B cell (primary cell): ENCODE results near the gene ARL2. TPM values are rescaled to one million over a fixed set of nuclear protein-coding genes. Genes with fewer than 3 reads are reported as not detected.

Experiments
- ATAC-seq: fragments of 200-7000 bp; cut with Tn5 transposase; one replicate; pipeline ENCODE4 v1.10.0; 2021; ENCODE audit warnings: low read depth, mild to moderate bottlenecking, moderate number of reproducible peaks, moderate library complexity
- CTCF ChIA-PET: fragments of 350-600 bp; sonication (Branson Sonifier 250); formaldehyde crosslinking; loops from one replicate; lab custom pipeline; 2021; ENCODE audit warnings: antibody characterized with exemption, inconsistent platforms; lab: Charles Lee
- POLR2A ChIA-PET: fragments of 350-600 bp; sonication (Branson Sonifier 250); formaldehyde crosslinking; loops from one replicate; lab custom pipeline; 2021; ENCODE audit warnings: antibody characterized with exemption; lab: Charles Lee
- DNase-seq: peaks from one replicate; pipeline ENCODE4 v3.0.0; 2013
- H2AFZ ChIP-seq: 2 replicates; pipeline ENCODE4 v1.6.1; 2012; ENCODE audit warnings: mild to moderate bottlenecking, low read depth, low read length; ENCODE audit not compliant: insufficient read depth, poor library complexity, severe bottlenecking
- H3K27ac ChIP-seq, 2 donors: 1 replicate in 1 of 2; 2 replicates in 1 of 2; pipeline ENCODE4 v1.5.1; 2012 to 2013; ENCODE audit warnings: low read length in 2 of 2, mild to moderate bottlenecking in 2 of 2, moderate library complexity in 1 of 2
- H3K27me3 ChIP-seq, 4 experiments: fragments of 200-600 bp in 1 of 4; sonication (generic) in 1 of 4; replicated peaks in 1 of 4; 1 replicate in 2 of 4; 2 replicates in 2 of 4; pipeline versions ENCODE4 v1.6.1 to v1.7.0; 2013 to 2016; ENCODE audit warnings: low read length in 3 of 4, mild to moderate bottlenecking in 2 of 4, mixed read lengths in 1 of 4, moderate library complexity in 1 of 4; ENCODE audit not compliant: insufficient read depth in 4 of 4, control insufficient read depth in 3 of 4; ENCODE audit errors: control extremely low read depth in 1 of 4
- H3K36me3 ChIP-seq, 2 experiments: replicated peaks in 1 of 2; 1 replicate in 1 of 2; 2 replicates in 1 of 2; pipeline versions ENCODE4 v1.6.1 to v1.7.1; 2013; ENCODE audit warnings: low read length in 1 of 2; ENCODE audit not compliant: insufficient read depth in 2 of 2, control insufficient read depth in 1 of 2; ENCODE audit errors: control extremely low read depth in 1 of 2, extremely low read depth in 1 of 2
- H3K4me1 ChIP-seq, 2 donors: fragments of 200-600 bp in 1 of 2; sonication (generic) in 1 of 2; 1 replicate in 1 of 2; 2 replicates in 1 of 2; pipeline versions ENCODE4 v1.5.1 to v1.6.1; 2013 to 2017; ENCODE audit warnings: low read length in 2 of 2; ENCODE audit not compliant: control insufficient read depth in 2 of 2, insufficient read depth in 2 of 2
- H3K4me2 ChIP-seq: replicated peaks from 2 replicates; pipeline ENCODE3; 2012; ENCODE audit warnings: mild to moderate bottlenecking, low read depth, low read length; ENCODE audit not compliant: poor library complexity, severe bottlenecking
- H3K4me3 ChIP-seq, 5 experiments: fragments of 200-600 bp in 1 of 5; sonication (generic) in 1 of 5; 1 replicate in 3 of 5; 2 replicates in 2 of 5; pipeline versions ENCODE4 v1.5.1 to v1.7.0; 2011 to 2016; ENCODE audit warnings: low read length in 4 of 5, mild to moderate bottlenecking in 4 of 5, low read depth in 2 of 5, control low read depth in 1 of 5, moderate library complexity in 1 of 5; ENCODE audit not compliant: insufficient read depth in 1 of 5; ENCODE audit errors: control extremely low read depth in 1 of 5, extremely low read depth in 1 of 5
- H3K79me2 ChIP-seq: fragments of 200-600 bp; sonication (generic); one replicate; pipeline ENCODE4 v1.6.0; 2016; ENCODE audit warnings: low read length; ENCODE audit not compliant: control insufficient read depth, insufficient read depth
- H3K9ac ChIP-seq: fragments of 200-600 bp; sonication (generic); 2 replicates; pipeline ENCODE4 v1.6.1; 2017; ENCODE audit warnings: mild to moderate bottlenecking, low read length, moderate library complexity
- H3K9me3 ChIP-seq, 3 donors: one replicate each; pipeline versions ENCODE4 v1.6.1 to v1.7.1; 2013; ENCODE audit warnings: low read length in 2 of 3; ENCODE audit not compliant: control insufficient read depth in 2 of 3, insufficient read depth in 1 of 3; ENCODE audit errors: control extremely low read depth in 1 of 3
- H4K20me1 ChIP-seq: 2 replicates; pipeline ENCODE4 v1.6.0; 2012; ENCODE audit warnings: mild to moderate bottlenecking, low read length; ENCODE audit not compliant: insufficient read depth, control insufficient read depth, poor library complexity, severe bottlenecking
- H3K27ac Mint-ChIP-seq: one replicate; pipeline ENCODE4 v1.8.0; 2021; ENCODE audit warnings: mixed read lengths
- H3K27me3 Mint-ChIP-seq: one replicate; pipeline ENCODE4 v1.8.0; 2021; ENCODE audit warnings: mixed read lengths
- H3K4me1 Mint-ChIP-seq: one replicate; pipeline ENCODE4 v1.8.0; 2021; ENCODE audit warnings: mixed read lengths
- H3K4me3 Mint-ChIP-seq: one replicate; pipeline ENCODE4 v1.8.0; 2021; ENCODE audit warnings: mixed read lengths
- H3K9me3 Mint-ChIP-seq: one replicate; pipeline ENCODE4 v1.8.0; 2022; ENCODE audit warnings: mixed read lengths; ENCODE audit not compliant: insufficient read depth
- EZH2 ChIP-seq: IDR thresholded peaks from 2 replicates; pipeline ENCODE4 v1.6.1; 2012; ENCODE audit warnings: borderline replicate concordance, low read depth, mild to moderate bottlenecking, moderate library complexity, low read length; ENCODE audit not compliant: insufficient read depth, poor library complexity, severe bottlenecking
- WGBS: methylation state at CpG from one replicate; pipeline ENCODE4 v1.1.5; 2013; ENCODE audit warnings: missing lambda C conversion rate; ENCODE audit not compliant: insufficient coverage; 5-methylcytosine and 5-hydroxymethylcytosine counted together
- intact Hi-C: fragments of 100-400 bp; cut with micrococcal nuclease; formaldehyde crosslinking; loops from one replicate; pipeline ENCODE4 v1.10.0; 2022
- polyA plus RNA-seq: library from polyadenylated mRNA; depleted of rRNA; stranded (reverse); fragments of >200 nt; gene quantifications from 2 replicates; pipeline ENCODE4 v1.2.3, GENCODE V29; 2012
- total RNA-seq, 2 donors: library from RNA; stranded (reverse); fragments of 120-200 nt in 1 of 2; gene quantifications; 1 replicate in 1 of 2; 2 replicates in 1 of 2; pipeline versions ENCODE4 v1.2.3 to v1.2.4, GENCODE V29; 2013 to 2022
- TF ChIP-seq, protein P1 (sequence below): fragments of 200-600 bp; IDR thresholded peaks from one replicate; pipeline ENCODE4 v1.8.0; 2022; ENCODE audit warnings: antibody characterized with exemption, mild to moderate bottlenecking

The ARL2 gene
- total and polyA plus RNA-seq, 2 donors (not counting 1 experiment from before 2014, with no cell fraction given): 43.4 to 53.6 TPM

DNA sequence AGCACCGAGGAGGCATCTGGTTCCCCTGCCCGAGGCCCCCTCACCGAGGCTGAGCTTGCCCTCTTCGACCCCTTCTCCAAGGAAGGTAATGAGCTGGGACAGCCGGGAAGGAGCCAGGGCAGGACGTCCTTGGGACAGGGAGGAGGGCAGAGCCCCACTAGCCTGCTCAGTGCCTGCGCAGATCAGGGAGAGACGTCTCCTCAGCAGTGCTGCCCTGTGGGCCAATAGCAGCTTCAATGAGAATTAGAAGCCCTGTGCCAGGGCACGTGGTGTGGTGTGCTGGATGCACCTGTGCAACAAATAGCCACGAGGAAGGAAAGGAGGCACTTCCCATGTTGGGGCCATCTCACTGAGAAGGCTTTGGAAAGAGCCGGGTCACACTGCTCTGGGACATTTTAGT, 21.6 kb downstream of the ARL2 start:
- 93% methylated on average over 11 of the region's 11 CpGs for WGBS
- H3K27ac Mint-ChIP-seq: no peak overlapping the region
- H3K4me1 Mint-ChIP-seq: peaks cover 2% of the 10 kb centered on the region
- H3K4me3 Mint-ChIP-seq: no peak overlapping the region
- Histone ChIP-seq H3K4me1 (peaks cover 3 to 11% of the 10 kb centered on the region in 2 donors), H3K27me3 (no peaks in the 10 kb centered on the region), H4K20me1 (peaks cover 5% of the 10 kb centered on the region), H3K4me3 (no peak overlapping the region), H3K9ac (no peak overlapping the region), H3K27ac (no peak overlapping the region), H3K36me3 (peaks cover 3 to 26% of the 10 kb centered on the region in 2 experiments), H3K4me2 (no peak overlapping the region), H3K9me3 (no peaks in the 10 kb centered on the region), H3K79me2 (peaks cover 17% of the 10 kb centered on the region), H2AFZ (no peak overlapping the region)
- DNase-seq: no peak
- no peaks in the 10 kb centered on the region for H3K27me3 Mint-ChIP-seq
- no peaks in the 10 kb centered on the region for H3K9me3 Mint-ChIP-seq
- CTCF ChIA-PET: no interaction called here
- TF ChIP-seq, protein P1, sequence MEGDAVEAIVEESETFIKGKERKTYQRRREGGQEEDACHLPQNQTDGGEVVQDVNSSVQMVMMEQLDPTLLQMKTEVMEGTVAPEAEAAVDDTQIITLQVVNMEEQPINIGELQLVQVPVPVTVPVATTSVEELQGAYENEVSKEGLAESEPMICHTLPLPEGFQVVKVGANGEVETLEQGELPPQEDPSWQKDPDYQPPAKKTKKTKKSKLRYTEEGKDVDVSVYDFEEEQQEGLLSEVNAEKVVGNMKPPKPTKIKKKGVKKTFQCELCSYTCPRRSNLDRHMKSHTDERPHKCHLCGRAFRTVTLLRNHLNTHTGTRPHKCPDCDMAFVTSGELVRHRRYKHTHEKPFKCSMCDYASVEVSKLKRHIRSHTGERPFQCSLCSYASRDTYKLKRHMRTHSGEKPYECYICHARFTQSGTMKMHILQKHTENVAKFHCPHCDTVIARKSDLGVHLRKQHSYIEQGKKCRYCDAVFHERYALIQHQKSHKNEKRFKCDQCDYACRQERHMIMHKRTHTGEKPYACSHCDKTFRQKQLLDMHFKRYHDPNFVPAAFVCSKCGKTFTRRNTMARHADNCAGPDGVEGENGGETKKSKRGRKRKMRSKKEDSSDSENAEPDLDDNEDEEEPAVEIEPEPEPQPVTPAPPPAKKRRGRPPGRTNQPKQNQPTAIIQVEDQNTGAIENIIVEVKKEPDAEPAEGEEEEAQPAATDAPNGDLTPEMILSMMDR: no peak
- TF ChIP-seq EZH2: no peak
- intact Hi-C loops: no loop called here
- POLR2A ChIA-PET: no interaction called here
- no peak for ATAC-seq

DNA sequence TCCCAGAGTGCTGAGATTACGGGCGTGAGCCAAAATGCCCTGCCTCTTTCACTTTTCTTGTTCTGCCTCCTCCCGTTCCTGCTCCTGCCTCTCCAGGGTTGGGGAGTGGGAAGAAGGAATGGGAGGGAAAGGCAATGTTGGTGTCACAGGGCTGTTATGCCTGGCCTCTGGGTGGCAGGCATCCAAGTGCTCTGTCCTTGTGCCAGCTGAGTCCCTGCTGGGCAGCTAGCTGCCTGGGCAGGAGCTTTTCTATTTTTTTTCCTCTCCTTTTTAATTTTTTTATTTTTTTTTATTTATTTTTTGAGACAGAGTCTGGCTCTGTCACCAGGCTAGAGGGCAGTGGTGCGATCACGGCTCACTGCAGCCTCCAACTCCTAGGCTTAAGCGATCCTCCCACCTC, 23.0 kb downstream of the ARL2 start:
- no peak overlapping the region for H3K27ac ChIP-seq
- peaks cover 5% of the 10 kb centered on the region for H4K20me1 ChIP-seq
- Mint-ChIP-seq H3K4me1 (peaks cover 7% of the 10 kb centered on the region), H3K27me3 (no peaks in the 10 kb centered on the region), H3K27ac (no peak overlapping the region), H3K9me3 (no peaks in the 10 kb centered on the region), H3K4me3 (no peak overlapping the region)
- WGBS: no CpG with 5 or more reads among the region's 6 CpGs
- no peak overlapping the region for H3K9ac ChIP-seq
- ATAC-seq (no peak), DNase-seq (no peak)
- intact Hi-C loops: no loop called here
- CTCF ChIA-PET: interaction anchor here (1.2 kb wide), 1 partner anchor 22 kb away, joined by 3 read pairs; no protein-coding TSS in a partner anchor
- H3K36me3 ChIP-seq: peaks cover 2 to 22% of the 10 kb centered on the region in 2 experiments
- H3K4me3 ChIP-seq: no peak overlapping the region
- POLR2A ChIA-PET: interaction anchor here (0.6 kb wide), 1 partner anchor 11 kb away, joined by 3 read pairs; no protein-coding TSS in a partner anchor
- H3K9me3 ChIP-seq: no peaks in the 10 kb centered on the region
- H3K4me1 ChIP-seq: peaks cover 7 to 17% of the 10 kb centered on the region in 2 donors
- H3K27me3 ChIP-seq: no peaks in the 10 kb centered on the region
- H3K79me2 ChIP-seq: peaks cover 5% of the 10 kb centered on the region
- H2AFZ ChIP-seq: no peak overlapping the region
- TF ChIP-seq, protein P1: no peak
- no peak for TF ChIP-seq EZH2
- H3K4me2 ChIP-seq: no peak overlapping the region
